ENCODE results near the gene CRTC1.

- TF ChIP-seq EZH2 (IDR thresholded peaks at IDR 0.05; ENCODE audit: insufficient read depth, poor library complexity, severe bottlenecking): no peak
- TF ChIP-seq EZH2phosphoT487 (IDR thresholded peaks at IDR 0.05; ENCODE audit: insufficient read depth, low read depth): no peak
Observed at GRCh38 chr19:18656337-18657086, 27.0 kb upstream of the CRTC1 start.
